Breast epithelium (tissue), 4 donors: ENCODE results near the gene SLC26A9. TPM values are rescaled to one million over a fixed set of nuclear protein-coding genes. Genes with fewer than 3 reads are reported as not detected.
A peak's percentile ranks its signal among the peaks of the same experiment; 100 is the strongest.

Experiments used
- DNase-seq, 2 donors: peaks; one replicate each; pipeline ENCODE4 v3.0.0-alpha.2; 2019; ENCODE audit warnings: low spot score in 2 of 2
- H3K27ac ChIP-seq, 2 donors: fragments of 200-600 bp; sonication (generic) in 1 of 2; one replicate each; pipeline ENCODE4 v1.5.1; 2016 to 2019; ENCODE audit warnings: mild to moderate bottlenecking in 1 of 2
- H3K27me3 ChIP-seq, 2 donors: fragments of 200-600 bp; sonication (generic) in 1 of 2; one replicate each; pipeline versions ENCODE4 v1.5.1 to v1.6.0; 2017 to 2019; ENCODE audit warnings: control low read depth in 1 of 2, mild to moderate bottlenecking in 1 of 2
- H3K36me3 ChIP-seq: fragments of 200-600 bp; one replicate; pipeline ENCODE4 v1.5.1; 2019
- H3K4me1 ChIP-seq, 2 donors: fragments of 200-600 bp; sonication (generic); one replicate each; pipeline ENCODE4 v1.5.1; 2016 to 2019; ENCODE audit warnings: control low read depth in 1 of 2
- H3K4me3 ChIP-seq, 3 donors: fragments of 200-600 bp; sonication (generic); 1 replicate in 2 of 3; 2 replicates in 1 of 3; pipeline ENCODE4 v1.5.1; 2016 to 2019; ENCODE audit warnings: mild to moderate bottlenecking in 3 of 3, moderate library complexity in 2 of 3
- H3K9me3 ChIP-seq, 2 donors: fragments of 200-600 bp; sonication (generic) in 1 of 2; one replicate each; pipeline ENCODE4 v1.5.1; 2016 to 2019; ENCODE audit warnings: control low read depth in 1 of 2
- CTCF ChIP-seq, 3 donors: fragments of 450-650 bp; IDR thresholded peaks; one replicate each; pipeline ENCODE4 v1.5.1; 2016 to 2017; ENCODE audit warnings: antibody characterized with exemption in 3 of 3, mild to moderate bottlenecking in 3 of 3, moderate library complexity in 3 of 3
- POLR2A ChIP-seq: fragments of 450-650 bp; IDR thresholded peaks from one replicate; pipeline ENCODE4 v1.6.1; 2016; ENCODE audit warnings: antibody characterized with exemption, mild to moderate bottlenecking, moderate library complexity
- POLR2AphosphoS5 ChIP-seq, 3 donors: sonication (generic); formaldehyde crosslinking; IDR thresholded peaks; one replicate each; pipeline ENCODE4 v1.6.1; 2017; ENCODE audit warnings: antibody characterized with exemption in 3 of 3
- intact Hi-C: fragments of 100-400 bp; cut with DNase I; formaldehyde crosslinking; loops from one replicate; pipeline ENCODE4 v1.15.1; 2023; ENCODE audit warnings: low total_unique reads
- total RNA-seq, 3 donors: library from RNA; depleted of rRNA; stranded (reverse); fragments of >200 nt; gene quantifications; one replicate each; pipeline ENCODE4 v1.1.0, GENCODE V29; 2016

Gene SLC26A9
- total RNA-seq, 3 donors from 2014 or later, result not detected

- intact Hi-C loops, result no loop called here
- Histone ChIP-seq H3K27me3 (peaks cover 0 to 23% of the 10 kb centered on the region in 2 donors), H3K36me3 (no peaks in the 10 kb centered on the region), H3K9me3 (no peaks in the 10 kb centered on the region), H3K27ac (peak overlapping the region; percentile 36 to 38), H3K4me3 (no peak overlapping the region), H3K4me1 (peaks cover 0 to 7% of the 10 kb centered on the region in 2 donors)
- no peak for TF ChIP-seq CTCF (IDR thresholded peaks at IDR 0.05)
- TF ChIP-seq POLR2A, result no peak
- no peak for TF ChIP-seq POLR2AphosphoS5 (IDR thresholded peaks at IDR 0.05)
- DNase-seq, result no peak
Measured at GRCh38 chr1:205949753-205950152, 6.5 kb upstream of the SLC26A9 start.

- intact Hi-C loops, result no loop called here
- peaks cover 0 to 7% of the 10 kb centered on the region in 2 donors for H3K4me1 ChIP-seq
- DNase-seq, result no peak
Measured at GRCh38 chr1:205948886-205949285, 5.6 kb upstream of the SLC26A9 start.

GRCh38 chr1:205948039-205948438, 4.8 kb upstream of the SLC26A9 start:
- no peak for TF ChIP-seq POLR2AphosphoS5 (IDR thresholded peaks at IDR 0.05)
- TF ChIP-seq CTCF (IDR thresholded peaks at IDR 0.05), result no peak
- TF ChIP-seq POLR2A, result no peak
- Histone ChIP-seq H3K36me3 (no peaks in the 10 kb centered on the region), H3K4me1 (peaks cover 0 to 7% of the 10 kb centered on the region in 2 donors), H3K9me3 (no peaks in the 10 kb centered on the region), H3K27me3 (peaks cover 0 to 36% of the 10 kb centered on the region in 2 donors), H3K27ac (no peak overlapping the region), H3K4me3 (no peak overlapping the region)
- no peak for DNase-seq
- intact Hi-C loops, result no loop called here

More at GRCh38 chr1:205948886-205949285, 5.6 kb upstream of the SLC26A9 start:
- H3K27me3 ChIP-seq, result peaks cover 0 to 30% of the 10 kb centered on the region in 2 donors
- TF ChIP-seq CTCF (IDR thresholded peaks at IDR 0.05), result no peak
- TF ChIP-seq POLR2AphosphoS5 (IDR thresholded peaks at IDR 0.05), result no peak
- no peak for TF ChIP-seq POLR2A
- H3K36me3 ChIP-seq, result no peaks in the 10 kb centered on the region
- H3K9me3 ChIP-seq, result no peaks in the 10 kb centered on the region
- no peak overlapping the region for H3K4me3 ChIP-seq
- no peak overlapping the region for H3K27ac ChIP-seq

- Histone ChIP-seq H3K9me3 (no peaks in the 10 kb centered on the region), H3K27ac (no peak overlapping the region), H3K4me3 (no peak overlapping the region), H3K27me3 (peaks cover 0 to 46% of the 10 kb centered on the region in 2 donors), H3K36me3 (no peaks in the 10 kb centered on the region), H3K4me1 (peaks cover 0 to 7% of the 10 kb centered on the region in 2 donors)
- TF ChIP-seq POLR2AphosphoS5 (IDR thresholded peaks at IDR 0.05) (peak in 1 of 3 donors; percentile 49), POLR2A (no peak)
- intact Hi-C loops, result no loop called here
- DNase-seq, result peak; percentile 57 to 72
Measured at GRCh38 chr1:205947024-205947423, 3.8 kb upstream of the SLC26A9 start.

GRCh38 chr1:205945069-205945468, 1.8 kb upstream of the SLC26A9 start:
- intact Hi-C loops, result no loop called here
- peaks cover 0 to 7% of the 10 kb centered on the region in 2 donors for H3K4me1 ChIP-seq
- no peak for DNase-seq
- no peaks in the 10 kb centered on the region for H3K9me3 ChIP-seq
- no peak overlapping the region for H3K27ac ChIP-seq
- H3K4me3 ChIP-seq, result no peak overlapping the region
- H3K27me3 ChIP-seq, result peaks cover 0 to 60% of the 10 kb centered on the region in 2 donors
- no peak for TF ChIP-seq POLR2AphosphoS5 (IDR thresholded peaks at IDR 0.05)
- no peak for TF ChIP-seq POLR2A
- no peak for TF ChIP-seq CTCF (IDR thresholded peaks at IDR 0.05)
- no peaks in the 10 kb centered on the region for H3K36me3 ChIP-seq

GRCh38 chr1:205944525-205944924, 1.3 kb upstream of the SLC26A9 start:
- H3K4me3 ChIP-seq, result no peak overlapping the region
- H3K36me3 ChIP-seq, result no peaks in the 10 kb centered on the region
- no peak for DNase-seq
- intact Hi-C loops, result no loop called here
- peaks cover 0 to 66% of the 10 kb centered on the region in 2 donors for H3K27me3 ChIP-seq
- H3K4me1 ChIP-seq, result peaks cover 0 to 7% of the 10 kb centered on the region in 2 donors
- no peaks in the 10 kb centered on the region for H3K9me3 ChIP-seq
- no peak overlapping the region for H3K27ac ChIP-seq
- TF ChIP-seq CTCF (IDR thresholded peaks at IDR 0.05) (no peak), POLR2A (no peak), POLR2AphosphoS5 (IDR thresholded peaks at IDR 0.05) (no peak)
